CD4-positive, alpha-beta memory T cell (primary cell): Measurements from ENCODE around the gene E4F1. TPM values are rescaled to one million over a fixed set of nuclear protein-coding genes. Genes with fewer than 3 reads are reported as not detected.
"Not testable (repeated sequence)": the region's sequence is repeated elsewhere in the genome, so short reads cannot be mapped to it uniquely, and the experiment has no call there.

Experiments used
- CTCF ChIA-PET: fragments of 350-600 bp; sonication (Branson Sonifier 250); formaldehyde crosslinking; loops from one replicate; lab custom pipeline; 2021; ENCODE audit warnings: inconsistent platforms; ENCODE audit not compliant: partially characterized antibody; lab: Charles Lee
- POLR2A ChIA-PET: fragments of 350-600 bp; sonication (Branson Sonifier 250); formaldehyde crosslinking; loops from one replicate; lab custom pipeline; 2021; ENCODE audit not compliant: partially characterized antibody; lab: Charles Lee
- DNase-seq, 5 donors: peaks; one replicate each; pipeline versions ENCODE4 v3.0.0 to v3.0.0-alpha.2; 2020 to 2022; ENCODE audit warnings: mixed read lengths in 1 of 5
- H3K27ac ChIP-seq: one replicate; pipeline ENCODE4 v1.7.0; 2013; ENCODE audit warnings: low read depth, low read length
- H3K27me3 ChIP-seq: 2 replicates; pipeline ENCODE4 v1.7.0; 2013; ENCODE audit warnings: mild to moderate bottlenecking, low read length, moderate library complexity; ENCODE audit not compliant: insufficient read depth
- H3K36me3 ChIP-seq: 2 replicates; pipeline ENCODE4 v1.7.0; 2013; ENCODE audit warnings: mild to moderate bottlenecking, low read length, moderate library complexity; ENCODE audit not compliant: insufficient read depth
- H3K4me1 ChIP-seq: 2 replicates; pipeline ENCODE4 v1.7.0; 2013; ENCODE audit warnings: mild to moderate bottlenecking, low read length, moderate library complexity; ENCODE audit not compliant: insufficient read depth
- H3K4me3 ChIP-seq, 2 donors: one replicate each; pipeline ENCODE4 v1.7.0; 2013; ENCODE audit warnings: low read length in 2 of 2, mild to moderate bottlenecking in 1 of 2
- H3K9me3 ChIP-seq, 2 donors: one replicate each; pipeline ENCODE4 v1.7.0; 2013; ENCODE audit warnings: low read length in 2 of 2, control low read depth in 1 of 2; ENCODE audit not compliant: control insufficient read depth in 1 of 2
- H3K27ac Mint-ChIP-seq, 7 donors: one replicate each; pipeline ENCODE4 v1.8.0; 2020 to 2021; ENCODE audit warnings: mixed read lengths in 7 of 7, mild to moderate bottlenecking in 6 of 7, inconsistent platforms in 3 of 7, moderate library complexity in 3 of 7
- H3K27me3 Mint-ChIP-seq, 2 donors: one replicate each; pipeline ENCODE4 v1.8.0; 2020 to 2021; ENCODE audit warnings: mixed read lengths in 2 of 2
- H3K36me3 Mint-ChIP-seq, 2 donors: one replicate each; pipeline ENCODE4 v1.8.0; 2020 to 2021; ENCODE audit warnings: mixed read lengths in 2 of 2, inconsistent platforms in 1 of 2, mild to moderate bottlenecking in 1 of 2
- H3K4me1 Mint-ChIP-seq, 4 donors: one replicate each; pipeline ENCODE4 v1.8.0; 2020 to 2021; ENCODE audit warnings: mixed read lengths in 4 of 4, mild to moderate bottlenecking in 1 of 4
- H3K4me3 Mint-ChIP-seq, 8 donors: one replicate each; pipeline ENCODE4 v1.8.0; 2020 to 2021; ENCODE audit warnings: mixed read lengths in 8 of 8, mild to moderate bottlenecking in 7 of 8, moderate library complexity in 6 of 8, inconsistent platforms in 3 of 8
- H3K9me3 Mint-ChIP-seq, 8 donors: one replicate each; pipeline ENCODE4 v1.8.0; 2020 to 2021; ENCODE audit warnings: mixed read lengths in 8 of 8, mild to moderate bottlenecking in 5 of 8, inconsistent platforms in 3 of 8, moderate library complexity in 1 of 8
- intact Hi-C: fragments of 100-400 bp; cut with micrococcal nuclease; formaldehyde crosslinking; loops from one replicate; pipeline ENCODE4 v1.15.1; 2023
- polyA plus RNA-seq, 2 donors: library from polyadenylated mRNA; unstranded; fragments of 300-500 nt; fragmentation: Illumina TruSeq; gene quantifications; one replicate each; pipeline ENCODE4 v1.2.3, GENCODE V29; 2021
- total RNA-seq, 2 experiments: library from RNA; stranded (reverse); gene quantifications; one replicate each; pipeline ENCODE4 v1.2.3, GENCODE V29; 2021

Gene E4F1
- total and polyA plus RNA-seq, 4 experiments from 2014 or later = 6.7 to 49.7 (median 33.7) TPM

DNA sequence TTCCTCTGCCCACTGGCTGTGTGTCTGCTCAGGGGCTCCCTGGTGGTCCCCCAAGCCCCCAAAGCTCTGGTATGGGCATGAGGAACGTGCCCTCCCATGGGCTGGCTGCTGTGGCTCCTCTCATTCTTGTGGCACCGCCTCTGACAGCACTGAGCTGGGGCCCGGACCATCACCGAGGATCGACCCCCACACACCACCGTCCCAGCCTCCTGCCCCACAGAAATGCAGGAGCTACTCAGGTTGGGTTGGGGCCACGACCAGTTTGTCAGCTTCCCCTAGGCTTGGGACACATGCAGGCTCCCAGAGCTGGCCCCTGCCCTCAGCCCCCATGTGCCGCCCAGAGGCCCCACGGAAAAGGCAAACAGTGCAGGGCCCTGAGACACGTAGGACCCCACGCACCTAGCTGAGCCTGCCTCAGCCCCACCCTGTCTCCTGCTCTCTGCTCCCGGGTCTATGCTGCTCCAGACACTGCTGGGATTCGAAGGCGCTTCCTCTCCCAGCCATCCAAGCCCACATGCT is 23.7 kb upstream of the E4F1 start:
- CTCF ChIA-PET = no interaction called here
- H3K4me3 Mint-ChIP-seq = no peak overlapping the region
- peaks cover 15% of the 10 kb centered on the region for H3K4me1 ChIP-seq
- H3K36me3 ChIP-seq = no peaks in the 10 kb centered on the region
- no peak overlapping the region for H3K4me3 ChIP-seq
- peaks cover 14 to 17% of the 10 kb centered on the region in 2 donors for H3K27me3 Mint-ChIP-seq
- H3K4me1 Mint-ChIP-seq = peaks cover 5 to 22% (median 12%) of the 10 kb centered on the region in 4 donors
- no peak for DNase-seq
- intact Hi-C loops = no loop called here
- H3K27ac Mint-ChIP-seq = no peak overlapping the region
- no peaks in the 10 kb centered on the region for H3K9me3 ChIP-seq
- peaks cover 0 to 2% of the 10 kb centered on the region in 2 donors for H3K36me3 Mint-ChIP-seq
- H3K27ac ChIP-seq = no peak overlapping the region
- peaks cover 27% of the 10 kb centered on the region for H3K27me3 ChIP-seq
- POLR2A ChIA-PET = no interaction called here
- H3K9me3 Mint-ChIP-seq = no peaks in the 10 kb centered on the region

DNA sequence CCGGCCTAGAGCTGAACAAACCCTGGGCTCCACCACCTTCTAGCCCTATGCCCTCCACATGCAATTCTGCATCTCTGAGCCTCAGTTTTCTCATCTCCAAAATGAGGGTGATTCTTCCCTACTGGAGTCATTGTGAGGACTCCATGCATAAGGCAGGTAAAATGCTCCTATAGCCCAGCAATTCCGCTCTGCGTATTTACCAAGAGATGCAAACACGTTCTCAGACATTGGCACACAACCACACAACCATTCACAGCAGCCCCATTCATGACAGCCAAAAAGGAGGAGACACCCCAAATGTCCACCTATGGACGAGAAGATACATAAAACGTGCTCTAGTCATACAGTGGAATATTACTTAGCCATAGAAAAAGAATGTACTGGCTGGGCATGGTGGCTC is 23.1 kb upstream of the E4F1 start:
- DNase-seq = no peak
- Histone ChIP-seq H3K27me3 (peaks cover 21% of the 10 kb centered on the region), H3K36me3 (no peaks in the 10 kb centered on the region), H3K9me3 (no peaks in the 10 kb centered on the region), H3K27ac (no peak overlapping the region), H3K4me3 (no peak overlapping the region), H3K4me1 (peaks cover 12% of the 10 kb centered on the region)
- Mint-ChIP-seq H3K27me3 (peaks cover 10 to 13% of the 10 kb centered on the region in 2 donors), H3K4me1 (peaks cover 4 to 17% (median 10%) of the 10 kb centered on the region in 4 donors), H3K36me3 (peaks cover 0 to 2% of the 10 kb centered on the region in 2 donors), H3K27ac (no peak overlapping the region), H3K4me3 (no peak overlapping the region), H3K9me3 (no peaks in the 10 kb centered on the region)
- ChIA-PET POLR2A (no interaction called here), CTCF (no interaction called here)
- intact Hi-C loops = no loop called here

DNA sequence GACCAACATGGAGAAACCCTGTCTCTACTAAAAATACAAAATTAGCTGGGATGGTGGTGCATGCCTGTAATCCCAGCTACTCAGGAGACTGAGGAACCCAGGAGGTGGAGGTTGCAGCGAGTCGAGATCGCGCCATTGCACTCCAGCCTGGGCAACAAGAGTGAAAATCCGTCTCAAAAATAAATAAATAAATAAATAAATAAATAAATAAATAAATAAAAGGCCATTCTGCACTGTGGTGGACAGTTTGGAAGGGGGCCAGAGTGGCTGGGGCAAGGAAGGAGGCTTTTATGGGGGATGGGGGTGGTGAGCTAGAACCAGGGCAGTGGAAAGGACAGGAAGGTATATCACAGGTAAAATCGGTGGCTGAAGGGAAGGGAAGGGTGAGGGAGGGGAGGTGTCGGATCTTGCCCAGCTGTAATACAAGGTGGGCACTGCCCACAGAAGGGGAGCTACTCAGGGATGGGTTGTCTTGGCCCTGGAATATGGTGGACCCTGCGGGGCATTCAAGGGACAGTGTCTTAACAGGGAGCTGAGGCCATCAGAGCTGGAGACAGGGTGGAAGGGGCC is 20.2 kb upstream of the E4F1 start:
- intact Hi-C loops, H3K9me3 Mint-ChIP-seq, H3K27me3 ChIP-seq, H3K27me3 Mint-ChIP-seq, H3K27ac ChIP-seq, DNase-seq, H3K9me3 ChIP-seq, H3K4me3 ChIP-seq, H3K36me3 ChIP-seq: not testable (repeated sequence)
- H3K36me3 Mint-ChIP-seq = peaks cover 6 to 14% of the 10 kb centered on the region in 2 donors
- peaks cover 12 to 30% (median 18%) of the 10 kb centered on the region in 4 donors for H3K4me1 Mint-ChIP-seq
- H3K27ac Mint-ChIP-seq = peak overlapping the region in 5 of 7 donors; percentile 13 to 87 (median 58)
- POLR2A ChIA-PET = interaction anchor here (0.9 to 5.3 kb wide), 5 partner anchors 8 to 49 kb away, joined by 3 to 24 read pairs (median 15); partner anchors contain the start of genes CASKIN1, E4F1, ECI1 and PGP
- CTCF ChIA-PET = interaction anchor here (0.6 to 0.7 kb wide), 2 partner anchors 135 to 696 kb away, joined by 3 to 4 read pairs; no protein-coding TSS in a partner anchor
- H3K4me3 Mint-ChIP-seq = peak overlapping the region in 7 of 8 donors; percentile 54 to 78 (median 60)
- H3K4me1 ChIP-seq = peaks cover 26% of the 10 kb centered on the region

DNA sequence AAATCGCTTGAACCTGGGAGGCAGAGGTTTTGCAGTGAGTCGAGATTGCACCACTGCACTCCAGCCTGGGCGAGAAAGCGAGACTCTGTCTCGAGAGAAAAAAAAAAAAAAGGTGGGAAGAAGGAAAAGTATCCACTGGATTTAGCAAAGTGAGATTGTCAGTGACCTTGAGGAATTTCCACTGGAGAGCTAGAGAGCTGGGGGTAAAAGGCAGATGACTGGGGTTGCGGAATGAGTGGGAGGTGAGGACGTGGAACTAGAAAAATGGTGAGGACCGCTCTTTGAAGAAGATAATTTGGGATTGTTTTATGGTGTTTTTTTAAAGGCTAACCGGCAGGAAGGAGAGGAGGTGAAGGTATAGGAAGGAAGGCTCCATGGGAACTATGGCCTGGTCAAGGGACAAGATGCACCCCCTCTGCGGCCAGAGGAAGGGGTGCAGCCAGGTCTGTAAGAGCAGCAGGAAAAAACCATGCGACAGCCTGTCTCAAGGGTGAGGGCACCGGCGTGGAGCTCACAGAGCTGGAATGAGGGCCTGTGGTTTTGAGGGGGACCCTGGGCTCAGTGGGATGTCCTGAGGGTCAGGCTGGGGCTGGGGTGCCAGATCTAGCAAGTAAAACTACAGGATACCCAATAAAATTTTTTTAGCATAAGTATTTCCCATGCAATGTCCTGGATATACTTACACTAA is 18.8 kb upstream of the E4F1 start:
- Histone ChIP-seq H3K4me3 (peak overlapping the region; percentile 88 to 89), H3K9me3 (no peaks in the 10 kb centered on the region), H3K27me3 (no peaks in the 10 kb centered on the region), H3K27ac (peak overlapping the region; percentile 90), H3K4me1 (peaks cover 26% of the 10 kb centered on the region), H3K36me3 (peaks cover 11% of the 10 kb centered on the region)
- peak in 1 of 5 donors; percentile 41 for DNase-seq
- Mint-ChIP-seq H3K4me1 (peaks cover 12 to 29% (median 18%) of the 10 kb centered on the region in 4 donors), H3K36me3 (peaks cover 6 to 17% of the 10 kb centered on the region in 2 donors), H3K4me3 (peak overlapping the region; percentile 67 to 88 (median 78)), H3K27me3 (peaks cover 0 to 1% of the 10 kb centered on the region in 2 donors), H3K9me3 (no peaks in the 10 kb centered on the region), H3K27ac (peak overlapping the region in 6 of 7 donors; percentile 37 to 93 (median 67))
- ChIA-PET POLR2A (interaction anchor here (1.0 to 5.3 kb wide), 14 partner anchors 9 to 328 kb away, joined by 3 to 48 read pairs (median 8); partner anchors contain the start of genes ATP6V0C, CASKIN1, E4F1 and ECI1), CTCF (interaction anchor here (1.0 kb wide), 1 partner anchor 58 kb away, joined by 4 read pairs; no protein-coding TSS in a partner anchor)
- intact Hi-C loops = loop anchor here (1.0 to 5.0 kb wide), 5 partner anchors 11 to 232 kb away; partner anchors contain the start of genes E4F1, RNPS1, TBL3 and TRAF7

DNA sequence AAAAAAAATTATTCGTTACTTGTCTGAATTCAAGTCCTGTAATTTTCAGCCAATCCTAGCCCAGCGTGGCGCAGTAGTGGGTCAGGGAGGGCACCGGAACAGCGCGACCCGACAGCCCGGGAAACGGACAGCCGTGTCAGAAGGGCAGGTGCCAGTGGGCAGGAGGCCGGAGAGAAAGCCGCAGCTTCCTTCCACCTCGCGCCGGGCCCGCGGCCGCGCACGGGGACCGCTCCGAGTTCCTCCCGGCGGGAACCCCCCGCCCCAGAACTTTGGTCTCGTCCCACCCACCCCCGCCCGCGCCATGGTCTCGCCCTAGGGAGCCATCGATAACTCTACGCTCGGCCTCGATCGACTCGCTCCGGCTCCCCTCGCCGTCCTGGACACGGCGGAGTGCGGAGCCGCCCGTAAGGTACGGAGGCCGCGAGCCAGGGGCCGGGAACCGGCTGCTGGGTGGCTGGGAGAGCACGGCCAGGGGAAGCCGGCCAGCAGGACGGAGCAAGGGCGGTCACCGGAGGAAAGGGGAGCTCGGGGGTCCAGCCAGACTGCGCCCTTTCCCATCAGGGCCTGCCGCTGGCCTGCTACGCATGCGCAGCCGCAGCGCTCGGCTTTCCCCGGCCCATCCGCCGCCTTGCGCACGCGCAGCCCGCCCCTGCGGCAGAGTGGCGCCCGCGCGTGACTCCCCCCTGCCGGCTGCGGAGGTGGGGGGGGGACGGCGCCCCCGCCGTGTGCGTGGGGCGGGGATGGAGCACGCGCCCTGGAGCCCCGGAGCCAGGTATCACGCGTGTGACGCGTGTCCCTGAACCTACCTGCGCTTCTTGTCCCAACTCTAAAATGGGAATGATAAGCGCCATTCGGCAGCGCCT is 18.1 kb upstream of the E4F1 start, which contains the start of gene MLST8:
MLST8 (plus strand) TSS at position 351 of the 863 bp plus-strand sequence. CDS start 632 bp downstream, outside the sequence.
- peak within 1 kb of the TSS; percentile 90 for H3K27ac ChIP-seq
- Mint-ChIP-seq H3K4me3 (peak within 1 kb of the TSS; percentile 79 to 88 (median 84)), H3K27ac (peak within 1 kb of the TSS; percentile 69 to 95 (median 89)), H3K9me3 (no peaks in the 10 kb centered on the region), H3K36me3 (peaks cover 6 to 19% of the 10 kb centered on the region in 2 donors), H3K4me1 (peaks cover 12 to 29% (median 18%) of the 10 kb centered on the region in 4 donors), H3K27me3 (peaks cover 0 to under 1% of the 10 kb centered on the region in 2 donors)
- DNase-seq = peak; percentile 87 to 99 (median 97)
- intact Hi-C loops = loop anchor here (1.0 to 5.0 kb wide), 5 partner anchors 10 to 233 kb away; partner anchors contain the start of genes E4F1, RNPS1, TBL3 and TRAF7
- peaks cover 11% of the 10 kb centered on the region for H3K36me3 ChIP-seq
- ChIA-PET POLR2A (interaction anchor here (1.0 to 5.3 kb wide), 19 partner anchors 10 to 327 kb away, joined by 3 to 48 read pairs (median 5); partner anchors contain the start of genes AMDHD2, ATP6V0C, CASKIN1 and E4F1), CTCF (interaction anchor here (0.6 to 1.4 kb wide), 2 partner anchors 10 to 670 kb away, joined by 3 read pairs; partner anchors contain the start of gene PGP)
- no peaks in the 10 kb centered on the region for H3K9me3 ChIP-seq
- H3K27me3 ChIP-seq = no peaks in the 10 kb centered on the region
- H3K4me3 ChIP-seq = peak within 1 kb of the TSS; percentile 88 to 89
- H3K4me1 ChIP-seq = peaks cover 26% of the 10 kb centered on the region

DNA sequence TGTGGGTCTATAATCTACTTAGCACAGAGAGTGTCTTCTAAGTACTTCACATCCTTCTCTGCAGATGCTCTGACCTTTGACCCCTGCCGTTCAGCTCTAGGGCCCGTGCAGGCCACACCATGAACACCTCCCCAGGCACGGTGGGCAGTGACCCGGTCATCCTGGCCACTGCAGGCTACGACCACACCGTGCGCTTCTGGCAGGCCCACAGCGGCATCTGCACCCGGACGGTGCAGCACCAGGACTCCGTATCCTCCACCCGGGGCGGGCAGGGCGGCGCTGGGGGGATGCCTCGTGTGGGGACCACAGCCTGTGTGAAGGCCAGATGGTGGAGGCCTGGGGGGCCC is 17.5 kb upstream of the E4F1 start:
- DNase-seq = no peak
- peak overlapping the region; percentile 90 for H3K27ac ChIP-seq
- no peaks in the 10 kb centered on the region for H3K27me3 ChIP-seq
- Mint-ChIP-seq H3K9me3 (no peaks in the 10 kb centered on the region), H3K27ac (peak overlapping the region; percentile 59 to 89 (median 78)), H3K4me1 (peaks cover 12 to 29% (median 18%) of the 10 kb centered on the region in 4 donors), H3K27me3 (no peaks in the 10 kb centered on the region), H3K36me3 (peaks cover 6 to 19% of the 10 kb centered on the region in 2 donors), H3K4me3 (peak overlapping the region; percentile 71 to 87 (median 76))
- no peaks in the 10 kb centered on the region for H3K9me3 ChIP-seq
- peaks cover 11% of the 10 kb centered on the region for H3K36me3 ChIP-seq
- peak overlapping the region; percentile 47 to 89 for H3K4me3 ChIP-seq
- H3K4me1 ChIP-seq = peaks cover 26% of the 10 kb centered on the region
- CTCF ChIA-PET = interaction anchor here (1.1 to 1.4 kb wide), 2 partner anchors 9 to 45 kb away, joined by 3 to 4 read pairs; partner anchors contain the start of genes ECI1 and PGP
- intact Hi-C loops = loop anchor here (1.0 to 5.0 kb wide), 5 partner anchors 9 to 234 kb away; partner anchors contain the start of genes E4F1, RNPS1, TBL3 and TRAF7
- POLR2A ChIA-PET = interaction anchor here (0.6 to 5.3 kb wide), 20 partner anchors 9 to 477 kb away, joined by 3 to 48 read pairs (median 4); partner anchors contain the start of genes AMDHD2, ATP6V0C, CASKIN1 and E4F1
